Left renal pelvis (tissue), 4 donors: ENCODE data around the gene GAB4. TPM values are rescaled to one million over a fixed set of nuclear protein-coding genes. Genes with fewer than 3 reads are reported as not detected.

Source experiments
- DNase-seq, 4 donors: peaks; one replicate each; pipeline ENCODE4 v3.0.0-alpha.2; 2013; ENCODE audit warnings: low read depth in 4 of 4, low spot score in 3 of 4
- polyA plus RNA-seq, 4 donors: library from polyadenylated mRNA; unstranded; fragments of 120-200 nt; gene quantifications; one replicate each; pipeline ENCODE4 v1.2.1, GENCODE V29; 2013; ENCODE audit not compliant: insufficient read length in 4 of 4

Gene GAB4
- polyA plus RNA-seq, 4 donors = not detected

GRCh38 chr22:16989915-16990314 is 18.1 kb downstream of the GAB4 start:
- no peak for DNase-seq

GRCh38 chr22:16988257-16988656 is 19.8 kb downstream of the GAB4 start:
- no peak for DNase-seq

GRCh38 chr22:16987822-16988221 is 20.2 kb downstream of the GAB4 start:
- DNase-seq = no peak

- no peak for DNase-seq
These were observed 32.7 kb downstream of the GAB4 start for GRCh38 chr22:16975155-16975885.

GRCh38 chr22:16974298-16975084 is 33.5 kb downstream of the GAB4 start:
- DNase-seq = no peak

GRCh38 chr22:16973591-16974297 is 34.3 kb downstream of the GAB4 start:
- DNase-seq = no peak

GRCh38 chr22:16972311-16972710 is 35.7 kb downstream of the GAB4 start:
- DNase-seq = no peak

GRCh38 chr22:16970446-16970845 is 37.6 kb downstream of the GAB4 start:
- DNase-seq = no peak

GRCh38 chr22:16969508-16970327 is 38.3 kb downstream of the GAB4 start:
- DNase-seq = no peak

GRCh38 chr22:16968218-16968595 is 39.8 kb downstream of the GAB4 start:
- no peak for DNase-seq

GRCh38 chr22:16967453-16968217 is 40.4 kb downstream of the GAB4 start:
- DNase-seq = no peak

- DNase-seq = no peak
These were observed 41.8 kb downstream of the GAB4 start for GRCh38 chr22:16966251-16966650.

- no peak for DNase-seq
These were observed 42.5 kb downstream of the GAB4 start for GRCh38 chr22:16965560-16965959.

GRCh38 chr22:16965083-16965482 is 42.9 kb downstream of the GAB4 start:
- DNase-seq = no peak

GRCh38 chr22:16964366-16964765 is 43.7 kb downstream of the GAB4 start:
- DNase-seq = no peak

GRCh38 chr22:16963189-16963945 is 44.7 kb downstream of the GAB4 start:
- DNase-seq = no peak

GRCh38 chr22:16962501-16962900 is 45.5 kb downstream of the GAB4 start:
- no peak for DNase-seq

GRCh38 chr22:16961477-16962186 is 46.4 kb downstream of the GAB4 start:
- DNase-seq = no peak

GRCh38 chr22:16960884-16961249 is 47.2 kb downstream of the GAB4 start:
- no peak for DNase-seq
